Measurements from ENCODE around the gene RORC. TPM values are rescaled to one million over a fixed set of nuclear protein-coding genes. Genes with fewer than 3 reads are reported as not detected.
"Not testable (repeated sequence)": the region's sequence is repeated elsewhere in the genome, so short reads cannot be mapped to it uniquely, and the experiment has no call there.

Gene RORC
- total RNA-seq, 1 donor from 2014 or later, result 2.6 TPM

DNA sequence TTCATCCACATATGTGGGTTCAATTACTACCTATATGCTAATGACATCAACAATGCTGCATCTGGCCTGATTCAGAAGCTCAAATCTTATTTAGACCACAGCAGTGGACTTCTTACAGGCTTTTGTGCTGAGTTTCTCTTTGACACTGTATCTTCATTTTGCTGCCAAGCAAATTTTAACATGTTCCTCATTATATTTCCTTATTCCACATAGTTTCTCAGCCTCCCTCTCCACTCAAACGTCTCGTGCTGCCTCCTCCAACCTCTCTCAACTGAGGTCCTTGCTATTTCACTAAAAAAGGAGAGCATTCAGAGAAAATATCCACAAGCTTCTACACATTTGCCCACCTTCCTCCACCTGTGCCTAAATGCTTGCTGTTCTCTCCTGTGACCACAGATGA, 47.8 kb downstream of the RORC start:
- no peak for DNase-seq (ENCODE audit: low spot score)

GRCh38 chr1:151782741-151783140, 48.9 kb downstream of the RORC start:
- H3K4me1 Mint-ChIP-seq (ENCODE audit: low read depth), result no peaks in the 10 kb centered on the region
- no peaks in the 10 kb centered on the region for H3K9me3 Mint-ChIP-seq
- no peak overlapping the region for H3K4me3 Mint-ChIP-seq
- peaks cover 2% of the 10 kb centered on the region for H3K27me3 Mint-ChIP-seq (ENCODE audit: insufficient read depth)
- H3K36me3 Mint-ChIP-seq (ENCODE audit: low read depth), result peaks cover 11% of the 10 kb centered on the region
- no peak overlapping the region for H3K27ac Mint-ChIP-seq
- no peak for DNase-seq (ENCODE audit: low spot score)
- intact Hi-C loops (cut with micrococcal nuclease), result no loop called here

More for the DNA sequence above, 47.8 kb downstream of the RORC start:
- no peak overlapping the region for H3K4me3 Mint-ChIP-seq
- no peaks in the 10 kb centered on the region for H3K9me3 Mint-ChIP-seq
- peaks cover 6% of the 10 kb centered on the region for H3K4me1 Mint-ChIP-seq (ENCODE audit: low read depth)
- peaks cover 12% of the 10 kb centered on the region for H3K36me3 Mint-ChIP-seq (ENCODE audit: low read depth)
- intact Hi-C loops (cut with micrococcal nuclease), result no loop called here
- no peak overlapping the region for H3K27ac Mint-ChIP-seq
- H3K27me3 Mint-ChIP-seq (ENCODE audit: insufficient read depth), result peaks cover 2% of the 10 kb centered on the region

- intact Hi-C loops (cut with micrococcal nuclease); DNase-seq (ENCODE audit: low spot score); H3K27me3 Mint-ChIP-seq (ENCODE audit: insufficient read depth); H3K9me3 Mint-ChIP-seq; H3K4me1 Mint-ChIP-seq (ENCODE audit: low read depth); H3K4me3 Mint-ChIP-seq; H3K27ac Mint-ChIP-seq: not testable (repeated sequence)
- H3K36me3 Mint-ChIP-seq (ENCODE audit: low read depth), result peaks cover 11% of the 10 kb centered on the region
Observed at GRCh38 chr1:151782026-151782425, 49.6 kb downstream of the RORC start.

GRCh38 chr1:151780736-151781135, 50.9 kb downstream of the RORC start:
- H3K4me3 Mint-ChIP-seq; H3K27me3 Mint-ChIP-seq (ENCODE audit: insufficient read depth); H3K27ac Mint-ChIP-seq; DNase-seq (ENCODE audit: low spot score); H3K9me3 Mint-ChIP-seq; intact Hi-C loops (cut with micrococcal nuclease); H3K4me1 Mint-ChIP-seq (ENCODE audit: low read depth): not testable (repeated sequence)
- peaks cover 18% of the 10 kb centered on the region for H3K36me3 Mint-ChIP-seq (ENCODE audit: low read depth)

- DNase-seq (ENCODE audit: low spot score), result no peak
- Mint-ChIP-seq H3K9me3 (no peaks in the 10 kb centered on the region), H3K36me3 (ENCODE audit: low read depth) (peaks cover 25% of the 10 kb centered on the region), H3K4me1 (ENCODE audit: low read depth) (no peaks in the 10 kb centered on the region), H3K27me3 (ENCODE audit: insufficient read depth) (no peaks in the 10 kb centered on the region), H3K27ac (no peak overlapping the region), H3K4me3 (no peak overlapping the region)
- intact Hi-C loops (cut with micrococcal nuclease), result no loop called here
Observed at GRCh38 chr1:151779852-151780251, 51.8 kb downstream of the RORC start.

DNA sequence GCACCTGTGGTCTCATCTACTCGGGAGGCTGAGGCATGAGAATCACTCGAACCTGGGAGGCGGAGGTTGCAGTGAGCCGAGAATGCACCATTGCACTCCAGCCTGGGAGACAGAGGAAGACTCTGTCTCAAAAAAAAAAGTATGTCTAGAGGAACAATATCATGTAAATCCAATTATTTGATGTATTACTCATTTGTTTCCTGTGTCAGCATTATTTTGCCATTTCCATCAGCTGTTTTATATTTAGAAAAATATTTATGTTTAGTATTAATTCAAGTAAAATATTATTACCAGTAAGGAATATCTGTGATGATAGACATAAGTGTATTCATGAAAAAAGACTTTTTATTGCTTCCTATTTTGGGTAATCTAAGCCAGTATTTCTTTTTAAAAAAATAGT, 54.3 kb downstream of the RORC start:
- intact Hi-C loops (cut with micrococcal nuclease), result no loop called here
- DNase-seq (ENCODE audit: low spot score), result no peak
- peaks cover 30% of the 10 kb centered on the region for H3K36me3 Mint-ChIP-seq (ENCODE audit: low read depth)
- H3K27ac Mint-ChIP-seq, result no peak overlapping the region
- no peak overlapping the region for H3K4me3 Mint-ChIP-seq
- no peaks in the 10 kb centered on the region for H3K9me3 Mint-ChIP-seq
- H3K4me1 Mint-ChIP-seq (ENCODE audit: low read depth), result no peaks in the 10 kb centered on the region
- no peaks in the 10 kb centered on the region for H3K27me3 Mint-ChIP-seq (ENCODE audit: insufficient read depth)

- intact Hi-C loops (cut with micrococcal nuclease), result no loop called here
- DNase-seq (ENCODE audit: low spot score), result no peak
- Mint-ChIP-seq H3K4me1 (ENCODE audit: low read depth) (no peaks in the 10 kb centered on the region), H3K36me3 (ENCODE audit: low read depth) (peaks cover 30% of the 10 kb centered on the region), H3K27ac (no peak overlapping the region), H3K9me3 (no peaks in the 10 kb centered on the region), H3K27me3 (ENCODE audit: insufficient read depth) (no peaks in the 10 kb centered on the region), H3K4me3 (no peak overlapping the region)
Observed at GRCh38 chr1:151776665-151777062, 54.9 kb downstream of the RORC start.

- Mint-ChIP-seq H3K27me3 (ENCODE audit: insufficient read depth) (no peaks in the 10 kb centered on the region), H3K27ac (no peak overlapping the region), H3K36me3 (ENCODE audit: low read depth) (peaks cover 26% of the 10 kb centered on the region), H3K9me3 (no peaks in the 10 kb centered on the region), H3K4me1 (ENCODE audit: low read depth) (no peaks in the 10 kb centered on the region), H3K4me3 (no peak overlapping the region)
- DNase-seq (ENCODE audit: low spot score), result no peak
- intact Hi-C loops (cut with micrococcal nuclease), result no loop called here
Observed at GRCh38 chr1:151775894-151776664, 55.5 kb downstream of the RORC start.

DNA sequence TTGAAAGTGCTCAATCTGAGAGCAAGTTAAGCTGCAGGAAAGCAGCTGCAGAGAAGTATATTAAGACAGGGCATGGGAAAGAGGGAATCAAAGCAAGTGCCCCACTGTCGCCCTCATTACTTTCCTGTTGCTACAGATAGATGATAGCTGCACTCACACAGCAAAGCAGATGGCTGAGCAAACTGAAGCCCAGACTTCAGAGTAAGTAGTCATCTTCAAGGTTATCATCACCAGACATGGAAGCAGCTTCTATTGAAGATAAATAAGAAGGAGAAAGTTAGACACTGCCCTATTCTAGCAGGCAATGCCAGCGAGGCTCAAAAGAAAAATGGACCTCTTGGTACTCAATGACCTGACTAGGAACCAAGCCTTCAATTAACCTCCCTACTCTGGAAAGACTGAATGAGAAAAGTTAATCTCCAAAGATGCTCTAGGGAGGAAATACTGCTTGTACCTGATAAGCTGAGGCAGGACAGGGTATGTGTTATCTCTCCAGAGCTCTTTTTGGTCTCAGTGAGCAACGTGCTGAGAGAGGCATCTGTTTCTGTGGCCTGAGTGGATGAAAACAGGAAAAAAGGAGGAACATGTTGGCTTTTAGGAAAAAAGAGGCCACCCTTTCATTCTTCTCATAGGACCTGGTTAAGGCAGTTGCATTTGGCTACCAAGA, 57.2 kb downstream of the RORC start:
- H3K9me3 Mint-ChIP-seq, result no peaks in the 10 kb centered on the region
- H3K4me1 Mint-ChIP-seq (ENCODE audit: low read depth), result no peaks in the 10 kb centered on the region
- no peak for DNase-seq (ENCODE audit: low spot score)
- intact Hi-C loops (cut with micrococcal nuclease), result no loop called here
- H3K4me3 Mint-ChIP-seq, result no peak overlapping the region
- H3K27ac Mint-ChIP-seq, result no peak overlapping the region
- no peaks in the 10 kb centered on the region for H3K27me3 Mint-ChIP-seq (ENCODE audit: insufficient read depth)
- peaks cover 25% of the 10 kb centered on the region for H3K36me3 Mint-ChIP-seq (ENCODE audit: low read depth)

GRCh38 chr1:151773702-151774101, 57.9 kb downstream of the RORC start:
- DNase-seq (ENCODE audit: low spot score), result no peak
- H3K9me3 Mint-ChIP-seq, result no peaks in the 10 kb centered on the region
- no peaks in the 10 kb centered on the region for H3K4me1 Mint-ChIP-seq (ENCODE audit: low read depth)
- H3K4me3 Mint-ChIP-seq, result no peak overlapping the region
- no peaks in the 10 kb centered on the region for H3K27me3 Mint-ChIP-seq (ENCODE audit: insufficient read depth)
- intact Hi-C loops (cut with micrococcal nuclease), result no loop called here
- no peak overlapping the region for H3K27ac Mint-ChIP-seq
- peaks cover 19% of the 10 kb centered on the region for H3K36me3 Mint-ChIP-seq (ENCODE audit: low read depth)

- H3K4me3 Mint-ChIP-seq; intact Hi-C loops (cut with micrococcal nuclease): not testable (repeated sequence)
Observed at GRCh38 chr1:151769270-151769669, 62.3 kb downstream of the RORC start.

DNA sequence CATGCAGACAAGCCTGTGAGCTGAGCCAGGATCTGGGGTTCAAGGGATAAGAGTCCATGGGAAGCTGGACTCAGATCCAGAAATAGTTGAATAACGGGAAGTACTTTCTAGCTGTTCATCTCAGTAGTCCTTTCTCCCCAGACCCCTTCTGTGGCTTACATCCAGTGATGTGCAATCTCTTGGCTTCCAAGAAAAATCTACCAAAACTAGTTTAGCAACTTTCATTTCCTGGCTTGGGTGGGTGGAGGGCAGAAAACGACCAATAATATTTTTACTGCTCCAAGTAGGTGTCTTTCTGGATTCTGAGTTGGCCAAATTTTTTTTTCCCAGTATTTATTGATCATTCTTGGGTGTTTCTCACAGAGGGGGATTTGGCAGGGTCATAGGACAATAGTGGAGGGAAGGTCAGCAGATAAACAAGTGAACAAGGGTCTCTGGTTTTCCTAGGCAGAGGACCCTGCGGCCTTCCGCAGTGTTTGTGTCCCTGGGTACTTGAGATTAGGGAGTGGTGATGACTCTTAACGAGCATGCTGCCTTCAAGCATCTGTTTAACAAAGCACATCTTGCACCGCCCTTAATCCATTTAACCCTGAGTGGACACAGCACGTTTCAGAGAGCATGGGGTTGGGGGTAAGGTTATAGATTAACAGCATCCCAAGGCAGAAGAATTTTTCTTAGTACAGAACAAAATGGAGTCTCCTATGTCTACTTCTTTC, 63.1 kb downstream of the RORC start:
- DNase-seq (ENCODE audit: low spot score); H3K27ac Mint-ChIP-seq; H3K27me3 Mint-ChIP-seq (ENCODE audit: insufficient read depth); H3K9me3 Mint-ChIP-seq; H3K36me3 Mint-ChIP-seq (ENCODE audit: low read depth); H3K4me3 Mint-ChIP-seq; intact Hi-C loops (cut with micrococcal nuclease): not testable (repeated sequence)
- H3K4me1 Mint-ChIP-seq (ENCODE audit: low read depth), result peaks cover 27% of the 10 kb centered on the region

More at GRCh38 chr1:151769270-151769669, 62.3 kb downstream of the RORC start:
- H3K4me1 Mint-ChIP-seq (ENCODE audit: low read depth), result peaks cover 20% of the 10 kb centered on the region
- not testable (repeated sequence) for H3K36me3 Mint-ChIP-seq (ENCODE audit: low read depth); DNase-seq (ENCODE audit: low spot score); H3K27me3 Mint-ChIP-seq (ENCODE audit: insufficient read depth); H3K9me3 Mint-ChIP-seq; H3K27ac Mint-ChIP-seq

DNA sequence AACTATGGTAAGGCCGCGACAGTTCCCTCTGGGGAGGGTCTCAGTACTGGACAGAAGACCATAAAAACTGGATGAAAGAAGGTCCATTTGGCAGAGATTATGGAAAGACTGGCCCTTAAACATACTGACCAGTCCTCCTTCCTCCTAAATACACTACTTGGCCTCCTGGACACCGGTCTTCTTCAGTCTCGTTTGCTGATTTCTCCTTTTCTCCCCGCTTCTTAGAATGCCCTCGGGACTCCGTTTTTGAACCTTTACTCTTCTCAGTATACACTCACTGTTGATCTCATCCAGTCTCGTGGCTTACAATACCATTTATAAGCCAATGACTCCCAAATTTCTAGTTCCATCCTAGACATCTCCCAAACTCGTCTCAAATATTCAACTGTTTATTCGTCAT, 67.6 kb downstream of the RORC start:
- no peaks in the 10 kb centered on the region for H3K9me3 Mint-ChIP-seq
- intact Hi-C loops (cut with micrococcal nuclease), result loop anchor here (1.0 kb wide), 4 partner anchors 26 to 153 kb away; partner anchors contain the start of genes RIIAD1 and TDRKH
- peaks cover 34% of the 10 kb centered on the region for H3K36me3 Mint-ChIP-seq (ENCODE audit: low read depth)
- H3K27me3 Mint-ChIP-seq (ENCODE audit: insufficient read depth), result no peaks in the 10 kb centered on the region
- peak overlapping the region; percentile 96 for H3K27ac Mint-ChIP-seq
- H3K4me1 Mint-ChIP-seq (ENCODE audit: low read depth), result peaks cover 39% of the 10 kb centered on the region
- DNase-seq (ENCODE audit: low spot score), result no peak
- H3K4me3 Mint-ChIP-seq, result peak overlapping the region; percentile 89

All from activated T-helper 1 cell treated with anti-CD3 and anti-CD28 coated beads, Interleukin-12 subunit alpha, Interleukin-12 subunit beta, Interleukin-2, Interleukin-4 antibody, amounts not matched to agents 30 ng/mL and 10 ng/mL and 1 ng/mL, durations not matched to agents 14 hours and 24 hours and 36 hours (primary cell).